Activated naive CD4-positive, alpha-beta T cell treated with anti-CD3 and anti-CD28 coated beads, Interleukin-2, amount 50 U/mL, for 16 hours (primary cell): ENCODE measurements around the gene ZNF660.

ENCODE experiments used
- DNase-seq: peaks from one replicate; pipeline ENCODE4 v3.0.0-alpha.2; 2020

Gene ZNF660

GRCh38 chr3:44642337-44642736, 57.6 kb downstream of the ZNF660 start:
- DNase-seq, result no peak

- DNase-seq, result no peak
These were observed 58.3 kb downstream of the ZNF660 start for GRCh38 chr3:44643024-44643423.

- no peak for DNase-seq
These were observed 63.0 kb downstream of the ZNF660 start for GRCh38 chr3:44647771-44648170.

GRCh38 chr3:44648564-44649229, 63.9 kb downstream of the ZNF660 start, which contains the start of gene ZNF35:
Gene ZNF35, plus strand, starts transcription at chr3:44648732. Its CDS starts 2,336 bp downstream, at chr3:44651068.
- DNase-seq, result no peak
